ENCODE results near the gene MSI2. TPM values are rescaled to one million over a fixed set of nuclear protein-coding genes. Genes with fewer than 3 reads are reported as not detected.

The MSI2 gene
- total RNA-seq, 2 donors from 2014 or later = 53.1 to 74.0 TPM

DNA sequence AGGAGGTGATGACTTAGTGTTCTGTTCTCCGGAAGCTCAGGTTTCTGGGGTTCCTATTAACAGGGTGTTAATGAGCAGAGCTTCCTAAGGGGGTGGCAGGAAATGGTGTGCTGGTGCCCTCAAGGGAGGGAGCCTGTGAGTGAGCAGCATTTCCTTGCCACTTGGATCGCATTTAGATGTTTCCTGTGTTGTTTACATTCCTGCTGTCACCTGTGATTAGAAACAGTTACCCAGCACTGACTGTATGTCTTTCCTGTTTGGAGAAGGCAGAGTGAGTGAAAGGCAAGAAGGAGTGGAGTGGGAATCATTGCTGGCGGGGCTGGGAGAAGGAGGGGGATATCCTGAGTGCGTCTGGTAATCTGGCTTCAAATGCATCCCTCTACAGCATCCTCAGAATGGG, 274.2 kb downstream of the MSI2 start:
- intact Hi-C loops (cut with DNase I) = no loop called here
- no peak for DNase-seq (ENCODE audit: low spot score)
- Histone ChIP-seq H3K9me3 (no peaks in the 10 kb centered on the region), H3K4me3 (no peak overlapping the region), H3K36me3 (no peaks in the 10 kb centered on the region), H3K4me1 (replicated peaks) (peaks cover 13% of the 10 kb centered on the region), H3K27ac (no peak overlapping the region), H3K27me3 (replicated peaks; ENCODE audit: insufficient read depth) (no peaks in the 10 kb centered on the region)
- no peak for TF ChIP-seq POLR2A (IDR thresholded peaks at IDR 0.05)
- TF ChIP-seq POLR2AphosphoS5 (IDR thresholded peaks at IDR 0.05) = no peak
- TF ChIP-seq CTCF (IDR thresholded peaks at IDR 0.05) = no peak
- WGBS = 75% methylated on average over 4 of the region's 4 CpGs

- Histone ChIP-seq H3K27ac (no peak overlapping the region), H3K9me3 (no peaks in the 10 kb centered on the region), H3K27me3 (replicated peaks; ENCODE audit: insufficient read depth) (no peaks in the 10 kb centered on the region), H3K36me3 (no peaks in the 10 kb centered on the region), H3K4me1 (replicated peaks) (peaks cover 16% of the 10 kb centered on the region), H3K4me3 (no peak overlapping the region)
- intact Hi-C loops (cut with DNase I) = no loop called here
- TF ChIP-seq POLR2AphosphoS5 (IDR thresholded peaks at IDR 0.05) (no peak), POLR2A (IDR thresholded peaks at IDR 0.05) (no peak)
- DNase-seq (ENCODE audit: low spot score) = no peak
- WGBS = 93% methylated on average over 7 of the region's 7 CpGs
Measured at GRCh38 chr17:57531078-57531477, 274.8 kb downstream of the MSI2 start.

GRCh38 chr17:57531648-57532504, 275.6 kb downstream of the MSI2 start:
- WGBS = 72% methylated on average over 19 of the region's 19 CpGs
- Histone ChIP-seq H3K9me3 (no peaks in the 10 kb centered on the region), H3K27me3 (replicated peaks; ENCODE audit: insufficient read depth) (no peaks in the 10 kb centered on the region), H3K36me3 (no peaks in the 10 kb centered on the region), H3K4me1 (replicated peaks) (peaks cover 16% of the 10 kb centered on the region), H3K27ac (no peak overlapping the region), H3K4me3 (no peak overlapping the region)
- TF ChIP-seq POLR2A (IDR thresholded peaks at IDR 0.05) = no peak
- TF ChIP-seq POLR2AphosphoS5 (IDR thresholded peaks at IDR 0.05) = no peak
- TF ChIP-seq CTCF (IDR thresholded peaks at IDR 0.05) = no peak
- DNase-seq (ENCODE audit: low spot score) = no peak
- intact Hi-C loops (cut with DNase I) = no loop called here

DNA sequence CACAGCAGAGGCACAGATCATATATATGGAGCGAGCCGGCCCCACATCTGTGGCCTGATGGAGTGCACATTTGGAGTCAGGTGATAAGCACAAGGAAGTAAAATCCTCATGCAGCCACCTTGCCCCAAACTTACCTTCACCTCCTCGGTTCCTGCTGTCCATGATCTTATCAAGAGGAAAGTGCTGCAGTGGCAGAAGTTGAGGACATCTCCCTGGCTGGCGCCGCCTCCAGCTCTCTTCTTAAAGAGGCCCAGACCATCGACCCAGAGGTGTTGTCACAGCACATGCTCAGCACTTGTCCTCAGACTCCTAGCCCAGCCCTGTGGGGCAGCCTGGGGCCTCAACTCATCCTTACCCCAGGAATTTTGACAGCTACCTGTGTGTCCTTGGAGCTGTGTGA, 276.2 kb downstream of the MSI2 start:
- WGBS = 77% methylated on average over 6 of the region's 6 CpGs
- intact Hi-C loops (cut with DNase I) = no loop called here
- Histone ChIP-seq H3K36me3 (no peaks in the 10 kb centered on the region), H3K27ac (no peak overlapping the region), H3K4me3 (no peak overlapping the region), H3K27me3 (replicated peaks; ENCODE audit: insufficient read depth) (no peaks in the 10 kb centered on the region), H3K4me1 (replicated peaks) (peaks cover 16% of the 10 kb centered on the region), H3K9me3 (no peaks in the 10 kb centered on the region)
- DNase-seq (ENCODE audit: low spot score) = no peak
- no peak for TF ChIP-seq CTCF (IDR thresholded peaks at IDR 0.05)
- no peak for TF ChIP-seq POLR2AphosphoS5 (IDR thresholded peaks at IDR 0.05)
- no peak for TF ChIP-seq POLR2A (IDR thresholded peaks at IDR 0.05)

DNA sequence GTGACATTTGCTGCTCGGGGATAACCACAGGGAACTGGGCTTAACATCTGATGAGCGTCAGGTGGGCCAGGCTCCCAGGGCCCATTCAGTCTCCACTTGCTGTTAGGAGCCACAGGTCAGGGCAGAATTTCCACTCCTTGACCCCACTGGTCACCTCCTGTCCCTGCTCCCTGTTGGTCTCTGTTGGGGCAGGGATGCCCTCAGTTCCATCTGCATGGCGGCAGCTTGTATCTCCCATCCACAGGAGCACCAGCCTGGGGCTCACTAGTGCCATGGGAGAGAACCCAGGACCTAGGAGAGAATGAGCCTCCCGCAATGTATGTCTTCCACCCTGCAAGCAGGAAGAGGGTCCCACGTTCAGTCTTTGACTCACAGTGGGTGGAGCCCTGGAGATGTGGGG, 276.6 kb downstream of the MSI2 start:
- intact Hi-C loops (cut with DNase I) = no loop called here
- DNase-seq (ENCODE audit: low spot score) = no peak
- TF ChIP-seq CTCF (IDR thresholded peaks at IDR 0.05) (no peak), POLR2A (IDR thresholded peaks at IDR 0.05) (no peak), POLR2AphosphoS5 (IDR thresholded peaks at IDR 0.05) (no peak)
- peaks cover 16% of the 10 kb centered on the region for H3K4me1 ChIP-seq (replicated peaks)
- no peaks in the 10 kb centered on the region for H3K36me3 ChIP-seq
- no peaks in the 10 kb centered on the region for H3K27me3 ChIP-seq (replicated peaks; ENCODE audit: insufficient read depth)
- no peaks in the 10 kb centered on the region for H3K9me3 ChIP-seq
- no peak overlapping the region for H3K4me3 ChIP-seq
- H3K27ac ChIP-seq = no peak overlapping the region
- WGBS = 78% methylated on average over 5 of the region's 5 CpGs
